B cell (primary cell): ENCODE results near the gene RILPL1. TPM values are rescaled to one million over a fixed set of nuclear protein-coding genes. Genes with fewer than 3 reads are reported as not detected.

Experiments used
- ATAC-seq: fragments of 200-7000 bp; cut with Tn5 transposase; one replicate; pipeline ENCODE4 v1.10.0; 2021; ENCODE audit warnings: low read depth, mild to moderate bottlenecking, moderate number of reproducible peaks, moderate library complexity
- CTCF ChIA-PET: fragments of 350-600 bp; sonication (Branson Sonifier 250); formaldehyde crosslinking; loops from one replicate; lab custom pipeline; 2021; ENCODE audit warnings: antibody characterized with exemption, inconsistent platforms; lab: Charles Lee
- POLR2A ChIA-PET: fragments of 350-600 bp; sonication (Branson Sonifier 250); formaldehyde crosslinking; loops from one replicate; lab custom pipeline; 2021; ENCODE audit warnings: antibody characterized with exemption; lab: Charles Lee
- DNase-seq: peaks from one replicate; pipeline ENCODE4 v3.0.0; 2013
- H2AFZ ChIP-seq: 2 replicates; pipeline ENCODE4 v1.6.1; 2012; ENCODE audit warnings: mild to moderate bottlenecking, low read depth, low read length; ENCODE audit not compliant: insufficient read depth, poor library complexity, severe bottlenecking
- H3K27ac ChIP-seq, 2 donors: 1 replicate in 1 of 2; 2 replicates in 1 of 2; pipeline ENCODE4 v1.5.1; 2012 to 2013; ENCODE audit warnings: low read length in 2 of 2, mild to moderate bottlenecking in 2 of 2, moderate library complexity in 1 of 2
- H3K27me3 ChIP-seq, 4 experiments: fragments of 200-600 bp in 1 of 4; sonication (generic) in 1 of 4; replicated peaks in 1 of 4; 1 replicate in 2 of 4; 2 replicates in 2 of 4; pipeline versions ENCODE4 v1.6.1 to v1.7.0; 2013 to 2016; ENCODE audit warnings: low read length in 3 of 4, mild to moderate bottlenecking in 2 of 4, mixed read lengths in 1 of 4, moderate library complexity in 1 of 4; ENCODE audit not compliant: insufficient read depth in 4 of 4, control insufficient read depth in 3 of 4; ENCODE audit errors: control extremely low read depth in 1 of 4
- H3K36me3 ChIP-seq, 2 experiments: replicated peaks in 1 of 2; 1 replicate in 1 of 2; 2 replicates in 1 of 2; pipeline versions ENCODE4 v1.6.1 to v1.7.1; 2013; ENCODE audit warnings: low read length in 1 of 2; ENCODE audit not compliant: insufficient read depth in 2 of 2, control insufficient read depth in 1 of 2; ENCODE audit errors: control extremely low read depth in 1 of 2, extremely low read depth in 1 of 2
- H3K4me1 ChIP-seq, 2 donors: fragments of 200-600 bp in 1 of 2; sonication (generic) in 1 of 2; 1 replicate in 1 of 2; 2 replicates in 1 of 2; pipeline versions ENCODE4 v1.5.1 to v1.6.1; 2013 to 2017; ENCODE audit warnings: low read length in 2 of 2; ENCODE audit not compliant: control insufficient read depth in 2 of 2, insufficient read depth in 2 of 2
- H3K4me2 ChIP-seq: replicated peaks from 2 replicates; pipeline ENCODE3; 2012; ENCODE audit warnings: mild to moderate bottlenecking, low read depth, low read length; ENCODE audit not compliant: poor library complexity, severe bottlenecking
- H3K4me3 ChIP-seq, 5 experiments: fragments of 200-600 bp in 1 of 5; sonication (generic) in 1 of 5; 1 replicate in 3 of 5; 2 replicates in 2 of 5; pipeline versions ENCODE4 v1.5.1 to v1.7.0; 2011 to 2016; ENCODE audit warnings: low read length in 4 of 5, mild to moderate bottlenecking in 4 of 5, low read depth in 2 of 5, control low read depth in 1 of 5, moderate library complexity in 1 of 5; ENCODE audit not compliant: insufficient read depth in 1 of 5; ENCODE audit errors: control extremely low read depth in 1 of 5, extremely low read depth in 1 of 5
- H3K79me2 ChIP-seq: fragments of 200-600 bp; sonication (generic); one replicate; pipeline ENCODE4 v1.6.0; 2016; ENCODE audit warnings: low read length; ENCODE audit not compliant: control insufficient read depth, insufficient read depth
- H3K9ac ChIP-seq: fragments of 200-600 bp; sonication (generic); 2 replicates; pipeline ENCODE4 v1.6.1; 2017; ENCODE audit warnings: mild to moderate bottlenecking, low read length, moderate library complexity
- H3K9me3 ChIP-seq, 3 donors: one replicate each; pipeline versions ENCODE4 v1.6.1 to v1.7.1; 2013; ENCODE audit warnings: low read length in 2 of 3; ENCODE audit not compliant: control insufficient read depth in 2 of 3, insufficient read depth in 1 of 3; ENCODE audit errors: control extremely low read depth in 1 of 3
- H4K20me1 ChIP-seq: 2 replicates; pipeline ENCODE4 v1.6.0; 2012; ENCODE audit warnings: mild to moderate bottlenecking, low read length; ENCODE audit not compliant: insufficient read depth, control insufficient read depth, poor library complexity, severe bottlenecking
- H3K27ac Mint-ChIP-seq: one replicate; pipeline ENCODE4 v1.8.0; 2021; ENCODE audit warnings: mixed read lengths
- H3K27me3 Mint-ChIP-seq: one replicate; pipeline ENCODE4 v1.8.0; 2021; ENCODE audit warnings: mixed read lengths
- H3K4me1 Mint-ChIP-seq: one replicate; pipeline ENCODE4 v1.8.0; 2021; ENCODE audit warnings: mixed read lengths
- H3K4me3 Mint-ChIP-seq: one replicate; pipeline ENCODE4 v1.8.0; 2021; ENCODE audit warnings: mixed read lengths
- H3K9me3 Mint-ChIP-seq: one replicate; pipeline ENCODE4 v1.8.0; 2022; ENCODE audit warnings: mixed read lengths; ENCODE audit not compliant: insufficient read depth
- CTCF ChIP-seq: fragments of 200-600 bp; IDR thresholded peaks from one replicate; pipeline ENCODE4 v1.8.0; 2022; ENCODE audit warnings: antibody characterized with exemption, mild to moderate bottlenecking
- EZH2 ChIP-seq: IDR thresholded peaks from 2 replicates; pipeline ENCODE4 v1.6.1; 2012; ENCODE audit warnings: borderline replicate concordance, low read depth, mild to moderate bottlenecking, moderate library complexity, low read length; ENCODE audit not compliant: insufficient read depth, poor library complexity, severe bottlenecking
- WGBS: methylation state at CpG from one replicate; pipeline ENCODE4 v1.1.5; 2013; ENCODE audit warnings: missing lambda C conversion rate; ENCODE audit not compliant: insufficient coverage; 5-methylcytosine and 5-hydroxymethylcytosine counted together
- intact Hi-C: fragments of 100-400 bp; cut with micrococcal nuclease; formaldehyde crosslinking; loops from one replicate; pipeline ENCODE4 v1.10.0; 2022
- polyA plus RNA-seq: library from polyadenylated mRNA; depleted of rRNA; stranded (reverse); fragments of >200 nt; gene quantifications from 2 replicates; pipeline ENCODE4 v1.2.3, GENCODE V29; 2012
- total RNA-seq, 2 donors: library from RNA; stranded (reverse); fragments of 120-200 nt in 1 of 2; gene quantifications; 1 replicate in 1 of 2; 2 replicates in 1 of 2; pipeline versions ENCODE4 v1.2.3 to v1.2.4, GENCODE V29; 2013 to 2022

Gene RILPL1
- total and polyA plus RNA-seq, 2 donors (not counting 1 experiment from before 2014, with no cell fraction given): 2.6 to 2.8 TPM

GRCh38 chr12:123457980-123458779 lies 75.3 kb downstream of the RILPL1 start, which contains the start of gene SNRNP35:
TSS of gene SNRNP35 (plus strand) at chr12:123458139. CDS start at chr12:123465541, 7,402 bp downstream.
- no peaks in the 10 kb centered on the region for H4K20me1 ChIP-seq
- Mint-ChIP-seq H3K27ac (peak within 1 kb of the TSS; percentile 100), H3K4me1 (peaks cover 26% of the 10 kb centered on the region), H3K9me3 (no peaks in the 10 kb centered on the region), H3K4me3 (peak within 1 kb of the TSS; percentile 99), H3K27me3 (no peaks in the 10 kb centered on the region)
- no peaks in the 10 kb centered on the region for H3K9me3 ChIP-seq
- peaks cover 45% of the 10 kb centered on the region for H3K79me2 ChIP-seq
- peak within 1 kb of the TSS; percentile 70 for H3K4me2 ChIP-seq
- H3K9ac ChIP-seq: peak within 1 kb of the TSS; percentile 93
- DNase-seq (peak; percentile 96), ATAC-seq (peak; percentile 79)
- no peaks in the 10 kb centered on the region for H3K27me3 ChIP-seq
- peaks cover 12 to 17% of the 10 kb centered on the region in 2 donors for H3K4me1 ChIP-seq
- H3K27ac ChIP-seq: peak within 1 kb of the TSS; percentile 92 to 98
- ChIA-PET CTCF (interaction anchor here (0.8 to 3.1 kb wide), 7 partner anchors 10 to 93 kb away, joined by 3 to 16 read pairs (median 3); no protein-coding TSS in a partner anchor), POLR2A (interaction anchor here (0.6 to 3.8 kb wide), 15 partner anchors 10 to 441 kb away, joined by 3 to 28 read pairs (median 6); partner anchors contain the start of gene RILPL2)
- H2AFZ ChIP-seq: peak within 1 kb of the TSS; percentile 100
- peak within 1 kb of the TSS; percentile 76 to 99 (median 95) for H3K4me3 ChIP-seq
- under 1% methylated on average over 48 of the region's 48 CpGs for WGBS
- intact Hi-C loops: loop anchor here (1.0 to 10.0 kb wide), 3 partner anchors 31 to 93 kb away; partner anchors contain the start of gene RILPL1
- TF ChIP-seq EZH2 (no peak), CTCF (no peak)
- H3K36me3 ChIP-seq: peaks cover 0 to 3% of the 10 kb centered on the region in 2 experiments

GRCh38 chr12:123453165-123453564 lies 80.4 kb downstream of the RILPL1 start:
- ChIA-PET POLR2A (no interaction called here), CTCF (no interaction called here)
- H3K4me2 ChIP-seq: no peak overlapping the region
- no peak for TF ChIP-seq EZH2
- no peak for TF ChIP-seq CTCF
- H4K20me1 ChIP-seq: no peaks in the 10 kb centered on the region
- intact Hi-C loops: loop anchor here (10.0 kb wide), 1 partner anchor 82 kb away; the partner anchor contains the start of gene RILPL1
- peaks cover 0 to 5% of the 10 kb centered on the region in 2 donors for H3K4me1 ChIP-seq
- H3K79me2 ChIP-seq: peaks cover under 1% of the 10 kb centered on the region
- H3K27me3 Mint-ChIP-seq: no peaks in the 10 kb centered on the region
- H2AFZ ChIP-seq: no peak overlapping the region
- no peak for ATAC-seq
- H3K4me3 ChIP-seq: no peak overlapping the region
- H3K9me3 ChIP-seq: no peaks in the 10 kb centered on the region
- no peak overlapping the region for H3K27ac ChIP-seq
- H3K4me3 Mint-ChIP-seq: no peak overlapping the region
- peaks cover 9% of the 10 kb centered on the region for H3K4me1 Mint-ChIP-seq
- no peaks in the 10 kb centered on the region for H3K36me3 ChIP-seq
- DNase-seq: no peak
- WGBS: no CpG with 5 or more reads among the region's 3 CpGs
- H3K9ac ChIP-seq: no peak overlapping the region
- H3K9me3 Mint-ChIP-seq: no peaks in the 10 kb centered on the region
- no peak overlapping the region for H3K27ac Mint-ChIP-seq
- H3K27me3 ChIP-seq: no peaks in the 10 kb centered on the region
